Hepatocyte (in vitro differentiated cells): ENCODE results near the gene SWAP70. TPM values are rescaled to one million over a fixed set of nuclear protein-coding genes. Genes with fewer than 3 reads are reported as not detected.
"Not testable (repeated sequence)": the region's sequence is repeated elsewhere in the genome, so short reads cannot be mapped to it uniquely, and the experiment has no call there.

Experiments used
- DNase-seq: peaks from one replicate; pipeline ENCODE4 v3.0.0-alpha.2; 2016; ENCODE audit warnings: low spot score
- H2AFZ ChIP-seq: fragments of 200-600 bp; sonication (generic); 2 replicates; pipeline ENCODE4 v1.6.0; 2016; ENCODE audit warnings: antibody characterized with exemption, mild to moderate bottlenecking
- H3K27ac ChIP-seq: fragments of 200-600 bp; sonication (generic); 2 replicates; pipeline ENCODE4 v1.5.1; 2016; ENCODE audit warnings: mild to moderate bottlenecking
- H3K27me3 ChIP-seq: fragments of 200-600 bp; sonication (generic); 2 replicates; pipeline ENCODE4 v1.6.1; 2016
- H3K36me3 ChIP-seq: fragments of 200-600 bp; sonication (generic); replicated peaks from 2 replicates; pipeline ENCODE4 v1.5.1; 2016; ENCODE audit warnings: low read depth; ENCODE audit not compliant: insufficient read depth
- H3K4me1 ChIP-seq: fragments of 200-600 bp; sonication (generic); 2 replicates; pipeline ENCODE4 v1.5.1; 2016; ENCODE audit warnings: mild to moderate bottlenecking, moderate library complexity; ENCODE audit not compliant: insufficient read depth
- H3K4me2 ChIP-seq: fragments of 200-600 bp; sonication (generic); 2 replicates; pipeline ENCODE4 v1.6.0; 2016
- H3K4me3 ChIP-seq: fragments of 200-600 bp; sonication (generic); 2 replicates; pipeline ENCODE4 v1.5.1; 2016; ENCODE audit warnings: mild to moderate bottlenecking
- H3K79me2 ChIP-seq: fragments of 200-600 bp; sonication (generic); 2 replicates; pipeline ENCODE4 v1.6.0; 2017; ENCODE audit warnings: mild to moderate bottlenecking
- H3K9me2 ChIP-seq: fragments of 200-600 bp; sonication (generic); replicated peaks from 2 replicates; pipeline ENCODE4 v1.6.0; 2017; ENCODE audit warnings: mild to moderate bottlenecking; ENCODE audit not compliant: insufficient read depth
- H3K9me3 ChIP-seq: fragments of 200-600 bp; sonication (generic); 2 replicates; pipeline ENCODE4 v1.5.1; 2016; ENCODE audit warnings: low read depth, mild to moderate bottlenecking
- H4K20me1 ChIP-seq: fragments of 200-600 bp; sonication (generic); 2 replicates; pipeline ENCODE4 v1.6.0; 2016; ENCODE audit warnings: mild to moderate bottlenecking; ENCODE audit not compliant: insufficient read depth, poor library complexity, severe bottlenecking
- CTCF ChIP-seq: fragments of 200-600 bp; sonication (generic); IDR thresholded peaks from 2 replicates; pipeline ENCODE4 v1.5.1; 2016; ENCODE audit warnings: antibody characterized with exemption, mild to moderate bottlenecking; ENCODE audit not compliant: poor library complexity
- EZH2 ChIP-seq: fragments of 200-600 bp; sonication (generic); IDR thresholded peaks from 2 replicates; pipeline ENCODE4 v1.6.1; 2016; ENCODE audit warnings: antibody characterized with exemption, mild to moderate bottlenecking, borderline replicate concordance
- EZH2phosphoT487 ChIP-seq: fragments of 200-600 bp; sonication (generic); IDR thresholded peaks from one replicate; pipeline ENCODE4 v1.6.1; 2018; ENCODE audit warnings: antibody characterized with exemption, mild to moderate bottlenecking, low read depth, moderate library complexity; ENCODE audit not compliant: unreplicated experiment, severe bottlenecking
- WGBS: methylation state at CpG from one replicate; pipeline ENCODE4 v1.1.6; 2016; ENCODE audit warnings: low lambda C conversion rate; ENCODE audit errors: missing lambda C conversion rate; 5-methylcytosine and 5-hydroxymethylcytosine counted together
- polyA plus RNA-seq: library from polyadenylated mRNA; unstranded; fragments of >200 nt; fragmentation: Nextera tagmentation; extraction: Ambion mirVana; gene quantifications from 2 replicates; pipeline ENCODE4 v1.2.1, GENCODE V29; 2016
- total RNA-seq: library from RNA; depleted of rRNA; stranded (reverse); fragments of >200 nt; gene quantifications from 2 replicates; pipeline ENCODE4 v1.2.3, GENCODE V29; 2014

Gene SWAP70
- total and polyA plus RNA-seq, 2 experiments from 2014 or later, result 15.6 to 17.3 TPM

DNA sequence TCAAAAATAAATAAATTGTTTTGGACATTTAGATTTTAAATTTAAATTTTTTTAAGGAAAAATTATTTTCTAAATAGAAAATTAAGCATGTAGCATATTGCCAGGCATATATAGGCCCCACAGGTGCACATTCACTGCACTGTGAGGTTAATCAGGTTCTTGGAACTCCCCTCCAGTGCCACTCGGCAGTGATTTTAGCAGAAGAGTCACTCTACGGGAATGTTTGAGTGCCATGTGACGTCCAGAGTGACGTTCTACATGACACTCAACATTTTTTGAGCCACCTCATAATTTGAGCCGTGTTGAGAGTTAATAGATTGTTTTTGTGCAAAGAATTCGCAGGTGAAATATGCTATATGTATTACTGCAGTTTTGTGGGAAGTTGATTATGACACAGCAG is 77.4 kb downstream of the SWAP70 start:
- Histone ChIP-seq H3K9me2 (no peaks in the 10 kb centered on the region), H4K20me1 (no peaks in the 10 kb centered on the region), H3K27me3 (no peaks in the 10 kb centered on the region), H3K4me2 (peak overlapping the region; percentile 26), H3K36me3 (no peaks in the 10 kb centered on the region), H3K4me3 (no peak overlapping the region), H3K4me1 (peaks cover 13% of the 10 kb centered on the region), H3K9me3 (no peaks in the 10 kb centered on the region), H2AFZ (no peak overlapping the region), H3K79me2 (peaks cover 5% of the 10 kb centered on the region), H3K27ac (peak overlapping the region; percentile 73)
- TF ChIP-seq CTCF (no peak), EZH2 (no peak), EZH2phosphoT487 (no peak)
- 82% methylated on average over 6 of the region's 6 CpGs for WGBS
- DNase-seq, result no peak

GRCh38 chr11:9743512-9743911 is 79.6 kb downstream of the SWAP70 start:
- H3K9me2 ChIP-seq, H2AFZ ChIP-seq, DNase-seq, H3K27me3 ChIP-seq, H3K4me2 ChIP-seq, H3K9me3 ChIP-seq, H3K4me3 ChIP-seq, H4K20me1 ChIP-seq, H3K36me3 ChIP-seq, H3K27ac ChIP-seq, H3K79me2 ChIP-seq: not testable (repeated sequence)
- WGBS, result 98% methylated on average over 3 of the region's 3 CpGs
- H3K4me1 ChIP-seq, result peaks cover 13% of the 10 kb centered on the region

DNA sequence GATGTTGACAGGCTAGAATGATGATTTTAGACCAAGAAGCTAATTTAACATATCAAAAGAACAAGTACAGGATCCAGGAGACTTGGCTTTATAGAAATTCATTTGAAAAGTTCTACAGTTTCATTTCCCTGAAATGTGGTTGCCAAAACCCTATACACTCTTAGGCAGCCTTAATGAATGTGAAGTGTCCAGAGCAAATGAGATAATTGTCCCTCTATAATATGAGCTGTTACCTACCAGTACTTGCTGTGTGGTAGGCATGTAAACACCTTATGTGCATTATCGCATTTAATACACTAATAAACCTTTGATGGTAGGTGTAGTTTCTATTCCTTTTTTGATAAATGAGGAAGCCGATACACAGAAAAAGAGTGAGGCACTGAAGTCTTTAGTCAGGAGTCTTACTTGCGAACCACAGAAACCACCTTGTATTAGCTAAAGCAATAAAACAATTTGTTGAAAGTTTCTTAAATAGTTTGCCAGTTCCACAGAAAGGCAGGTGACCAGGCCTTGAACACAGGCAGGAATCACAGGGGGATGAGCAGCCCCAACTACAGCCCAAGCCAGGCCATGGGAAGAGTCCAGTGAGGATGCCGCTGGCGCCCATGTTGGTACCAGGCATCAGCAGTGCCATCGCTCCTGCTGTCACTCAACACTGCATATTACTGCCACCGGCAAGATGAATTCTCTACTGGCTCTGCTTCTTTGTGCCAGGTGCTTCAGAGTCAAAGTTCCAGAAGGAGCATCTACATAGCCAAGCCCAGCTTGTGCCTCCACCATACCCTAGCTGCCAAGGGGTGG is 81.7 kb downstream of the SWAP70 start:
- no peak for DNase-seq
- Histone ChIP-seq H3K4me3 (no peak overlapping the region), H3K79me2 (peaks cover 4% of the 10 kb centered on the region), H3K9me2 (no peaks in the 10 kb centered on the region), H3K27ac (no peak overlapping the region), H3K9me3 (no peaks in the 10 kb centered on the region), H3K4me2 (no peak overlapping the region), H3K36me3 (no peaks in the 10 kb centered on the region), H2AFZ (no peak overlapping the region), H3K27me3 (no peaks in the 10 kb centered on the region), H3K4me1 (peaks cover 5% of the 10 kb centered on the region), H4K20me1 (no peaks in the 10 kb centered on the region)
- 98% methylated on average over 7 of the region's 7 CpGs for WGBS
- TF ChIP-seq CTCF (no peak), EZH2phosphoT487 (no peak), EZH2 (no peak)

- no peak overlapping the region for H3K4me3 ChIP-seq
- WGBS, result 73% methylated on average over 1 of the region's 1 CpG
These were observed 83.4 kb downstream of the SWAP70 start for GRCh38 chr11:9747229-9747628.

More at GRCh38 chr11:9747229-9747628, 83.4 kb downstream of the SWAP70 start:
- Histone ChIP-seq H2AFZ (no peak overlapping the region), H3K4me2 (no peak overlapping the region), H3K4me1 (no peaks in the 10 kb centered on the region), H3K36me3 (no peaks in the 10 kb centered on the region), H3K9me3 (no peaks in the 10 kb centered on the region), H4K20me1 (no peaks in the 10 kb centered on the region), H3K9me2 (no peaks in the 10 kb centered on the region), H3K79me2 (no peaks in the 10 kb centered on the region), H3K27ac (no peak overlapping the region), H3K27me3 (no peaks in the 10 kb centered on the region)
- DNase-seq, result no peak
- TF ChIP-seq CTCF (no peak), EZH2phosphoT487 (no peak), EZH2 (no peak)
